ENCODE results near the gene ACTR1A.
"Not testable (repeated sequence)": the region's sequence is repeated elsewhere in the genome, so short reads cannot be mapped to it uniquely, and the experiment has no call there.

Gene ACTR1A

GRCh38 chr10:102514487-102515311 lies 12.2 kb upstream of the ACTR1A start:
- no peak for DNase-seq

GRCh38 chr10:102511583-102512274 lies 9.2 kb upstream of the ACTR1A start:
- DNase-seq, result no peak

DNA sequence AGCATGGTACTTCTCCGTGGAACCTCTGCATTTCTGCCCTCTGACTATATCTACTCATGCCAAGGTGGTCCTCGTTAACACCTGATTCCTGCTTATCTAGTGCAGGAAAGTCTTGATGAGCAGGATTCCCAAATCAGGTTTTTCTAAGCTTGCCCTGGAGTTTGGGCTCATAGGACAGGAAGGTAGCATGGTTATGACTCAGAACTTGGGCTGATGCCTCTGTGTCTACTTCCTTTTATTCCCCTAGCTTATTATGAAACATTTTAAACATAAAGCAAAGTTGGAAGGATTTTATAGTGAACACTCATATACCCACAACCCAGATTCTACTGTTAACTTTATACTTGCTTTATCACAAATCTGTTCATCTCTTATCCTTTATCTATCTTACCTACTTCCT lies 6.9 kb upstream of the ACTR1A start:
- DNase-seq, result no peak

DNA sequence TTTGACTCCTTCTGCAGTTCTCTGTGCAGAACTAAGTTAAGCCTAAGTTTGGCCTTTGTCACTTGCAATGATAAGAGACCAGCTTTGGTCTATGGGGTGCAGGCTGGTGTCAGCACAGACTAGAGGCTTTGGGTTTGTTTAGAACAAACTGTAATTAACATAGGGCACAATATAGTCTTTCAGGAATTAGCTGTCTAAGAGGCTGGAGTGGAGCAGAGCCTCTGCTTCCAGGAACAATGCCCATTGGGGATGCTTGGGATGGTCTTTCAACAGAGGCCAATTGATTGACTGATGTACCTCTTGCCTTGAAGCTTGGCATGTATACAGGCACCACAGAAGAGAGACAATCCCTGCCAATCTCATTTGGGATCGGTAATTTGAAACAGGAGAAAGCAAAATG lies 6.0 kb upstream of the ACTR1A start:
- DNase-seq, result no peak

DNA sequence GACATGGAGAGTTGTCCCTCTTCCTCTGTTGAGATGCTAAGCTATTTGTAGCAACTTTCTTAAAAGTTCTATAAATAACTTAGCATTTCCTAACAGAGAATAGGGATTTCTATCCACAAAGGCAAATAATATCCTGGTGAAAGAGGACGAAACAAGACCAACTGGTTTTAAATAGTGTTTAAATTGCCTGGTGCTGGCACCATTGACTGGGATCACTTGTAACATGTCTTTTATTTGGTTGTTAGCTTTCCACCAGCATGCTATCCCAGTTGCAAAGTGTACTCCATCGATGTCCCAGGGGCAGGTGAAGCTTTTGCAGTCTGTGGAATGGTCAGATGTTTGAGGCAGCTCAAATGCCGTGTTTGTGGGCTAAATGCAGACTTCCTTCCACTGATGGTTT lies 5.0 kb upstream of the ACTR1A start:
- DNase-seq, result no peak

DNA sequence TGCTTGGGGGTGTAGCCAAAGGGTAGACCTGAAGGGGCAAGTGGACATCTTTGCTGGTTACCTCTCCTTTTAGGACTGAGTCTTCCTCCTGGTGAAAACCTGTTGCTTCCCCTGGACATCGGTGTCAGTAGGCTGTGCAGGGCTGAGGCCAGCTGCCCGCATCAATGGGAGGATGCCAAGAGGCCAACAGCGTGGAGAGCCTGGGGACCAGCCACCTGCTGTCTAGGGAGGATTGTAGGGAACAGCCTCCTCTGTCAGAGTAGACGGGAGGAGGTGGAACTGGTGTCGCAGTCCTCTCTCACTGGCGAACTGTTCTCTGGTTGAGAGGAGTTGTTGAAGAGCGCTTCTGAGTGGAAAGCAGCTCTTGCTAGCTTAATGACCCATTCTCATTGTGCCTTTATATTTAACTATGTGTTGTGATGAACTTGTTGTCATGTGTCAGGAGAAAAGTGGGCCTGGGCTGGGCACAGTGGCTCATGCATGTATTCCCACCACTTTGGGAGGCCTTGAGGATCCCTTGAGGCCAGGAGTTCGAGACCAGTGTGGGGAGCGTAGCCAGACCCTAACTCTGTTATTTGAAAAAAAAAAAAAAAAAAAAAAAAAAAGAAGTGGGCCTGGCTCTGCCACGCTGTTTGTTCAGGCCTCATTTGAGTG lies 3.1 kb upstream of the ACTR1A start:
- DNase-seq, result no peak

- DNase-seq, result no peak
Observed at GRCh38 chr10:102504976-102505300, 2.4 kb upstream of the ACTR1A start.

GRCh38 chr10:102504179-102504975 lies 1.9 kb upstream of the ACTR1A start:
- no peak for DNase-seq

- DNase-seq, result peak; percentile 99
Observed at GRCh38 chr10:102503264-102504178, 1.0 kb upstream of the ACTR1A start, which contains the start of gene SUFU. Gene SUFU (plus strand): TSS chr10:102503972. CDS start chr10:102504153, 181 bp downstream.

GRCh38 chr10:102502029-102502336 lies 529 bp downstream of the ACTR1A start:
- DNase-seq, result peak; percentile 97

DNA sequence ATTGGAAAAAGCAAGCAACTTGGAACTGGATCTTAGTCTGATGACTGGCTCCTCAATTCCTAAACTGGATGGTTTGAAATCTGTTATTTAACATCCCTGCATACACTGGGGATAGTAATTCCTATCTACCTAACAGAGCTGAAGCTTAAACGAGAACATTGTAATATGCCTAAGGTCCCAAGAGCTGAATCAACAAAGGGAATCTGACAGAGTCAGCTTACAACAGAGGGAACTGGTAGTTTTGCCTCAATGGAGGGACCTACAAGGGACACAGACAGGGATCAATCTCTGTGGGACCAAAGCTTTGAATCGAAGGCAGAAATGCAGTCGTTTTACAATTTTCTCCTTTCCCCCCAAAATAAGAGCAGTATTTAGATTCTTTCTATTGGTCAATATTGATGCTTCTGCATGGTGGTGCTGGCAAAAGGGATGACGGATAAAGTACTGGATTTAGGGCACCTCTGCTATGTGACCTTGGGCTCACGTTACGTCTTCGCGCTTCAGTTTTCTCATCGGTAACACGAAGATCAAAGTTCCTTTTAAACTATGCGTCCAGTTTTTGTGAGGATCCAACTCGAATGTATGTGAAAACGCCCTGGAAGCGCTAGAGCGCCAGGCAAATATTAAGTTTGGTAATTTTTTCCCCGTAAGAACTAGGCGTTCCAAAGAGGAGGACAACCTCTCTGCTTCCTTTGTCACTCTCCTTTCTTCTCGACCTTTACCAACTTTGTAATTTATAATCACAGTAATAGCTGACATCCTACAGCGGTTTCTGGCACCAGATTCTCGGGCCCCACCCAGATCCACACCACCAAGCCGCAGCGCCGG lies 1.1 kb downstream of the ACTR1A start:
- no peak for DNase-seq

- DNase-seq, result not testable (repeated sequence)
Observed at GRCh38 chr10:102500686-102501085, 1.8 kb downstream of the ACTR1A start.

DNA sequence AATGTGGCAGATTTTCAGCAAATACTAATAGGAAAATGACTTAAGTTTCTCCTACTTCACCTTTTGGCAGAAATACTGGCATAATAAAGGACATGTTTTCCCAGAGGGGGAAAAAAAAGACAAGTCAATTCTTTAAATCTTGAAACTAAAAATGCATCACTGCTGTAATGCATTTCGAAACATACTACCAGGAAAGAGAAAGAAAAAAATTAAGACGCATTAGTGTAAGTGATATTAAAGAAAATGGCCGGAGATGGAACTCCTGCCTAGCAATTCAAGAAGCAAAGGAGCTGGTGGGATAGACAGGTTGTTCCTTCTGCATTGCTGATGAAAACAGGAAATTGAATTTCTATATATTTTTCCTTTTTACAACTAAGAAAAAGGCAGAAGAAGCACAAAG lies 3.2 kb downstream of the ACTR1A start:
- no peak for DNase-seq

- DNase-seq, result no peak
Observed at GRCh38 chr10:102497545-102497944, 5.0 kb downstream of the ACTR1A start.

DNA sequence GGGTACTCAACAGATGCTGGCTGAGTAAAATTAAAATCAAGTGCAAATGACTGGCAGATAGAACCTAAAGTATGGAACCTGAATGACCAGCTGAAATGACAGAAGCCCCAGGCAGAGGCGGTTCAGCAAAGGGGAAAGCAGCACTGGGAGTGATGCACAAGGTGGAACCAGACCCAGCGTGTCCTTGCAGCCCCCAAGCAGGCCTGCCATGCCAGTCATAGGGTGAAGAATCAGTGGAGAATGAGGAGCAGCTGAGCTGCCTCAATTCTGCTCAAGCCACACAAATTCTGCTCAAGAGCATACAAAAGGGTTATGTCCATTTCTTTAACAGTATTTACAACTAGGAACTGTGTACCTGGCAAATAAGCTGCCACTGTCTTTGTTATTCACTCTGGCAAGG lies 8.7 kb downstream of the ACTR1A start:
- DNase-seq, result no peak

- DNase-seq, result no peak
Observed at GRCh38 chr10:102492983-102493382, 9.5 kb downstream of the ACTR1A start.

DNA sequence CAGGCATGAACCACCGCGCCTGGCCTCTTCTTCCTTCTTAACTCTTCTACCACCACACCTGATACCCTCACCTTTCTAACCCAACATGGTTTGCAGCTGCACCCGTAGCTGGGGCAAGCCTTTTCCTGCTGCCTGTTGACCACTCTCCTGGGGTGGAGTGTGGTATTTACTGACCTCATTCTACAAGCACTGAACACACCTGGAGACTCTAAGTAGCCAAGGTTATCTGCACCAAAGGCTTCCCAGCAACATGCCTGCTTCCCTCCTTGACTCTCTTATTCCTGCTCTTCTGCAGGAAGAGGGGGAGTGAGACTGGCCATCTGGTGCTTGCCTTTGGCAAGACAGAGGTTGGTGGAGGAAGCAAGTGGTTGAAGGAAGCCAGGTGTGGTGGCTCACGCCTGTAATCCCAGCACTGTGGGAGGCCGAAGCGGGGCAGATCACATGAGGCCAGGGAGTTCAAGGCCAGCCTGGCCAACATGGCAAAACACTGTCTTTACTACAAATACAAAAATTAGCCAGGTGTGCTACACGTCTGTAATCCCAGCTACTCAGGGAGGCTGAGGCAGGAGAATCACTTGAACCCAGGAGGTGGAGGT lies 10.1 kb downstream of the ACTR1A start:
- DNase-seq, result no peak

GRCh38 chr10:102491136-102491535 lies 11.4 kb downstream of the ACTR1A start:
- no peak for DNase-seq

DNA sequence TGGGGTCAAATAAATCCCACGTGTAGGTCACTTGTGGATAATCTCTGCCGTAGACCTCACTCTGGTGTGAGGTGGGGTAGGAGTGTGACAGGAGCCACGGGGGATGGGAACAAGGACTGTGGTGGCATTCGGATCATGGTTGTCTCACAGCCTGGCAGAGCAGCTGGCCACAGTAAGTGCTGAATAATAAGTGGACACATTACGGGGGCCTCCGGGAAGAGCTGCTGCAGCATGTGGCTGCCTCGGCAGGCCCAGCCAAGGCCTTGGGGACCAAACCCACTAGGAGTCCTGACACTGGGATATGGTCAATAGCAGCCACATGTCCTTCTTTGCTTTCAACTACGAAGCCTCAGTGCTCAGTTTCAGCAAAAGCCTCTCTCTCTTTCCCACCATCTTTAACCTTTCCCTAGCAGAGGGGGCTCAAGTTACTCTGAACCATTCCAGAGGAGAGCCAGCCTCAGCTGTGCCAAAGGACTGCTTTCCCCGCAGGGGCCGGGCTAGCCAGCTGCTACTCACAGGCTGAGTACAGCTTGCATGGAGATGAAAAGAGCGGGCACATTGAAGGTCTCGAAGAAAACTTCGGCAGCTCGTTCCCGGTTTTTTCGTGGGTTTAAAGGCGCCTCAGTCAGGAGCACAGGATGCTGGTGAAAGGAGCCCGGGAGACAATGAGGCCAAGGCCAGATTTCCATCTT lies 17.3 kb downstream of the ACTR1A start:
- DNase-seq, result no peak

- no peak for DNase-seq
Observed at GRCh38 chr10:102484021-102484420, 18.5 kb downstream of the ACTR1A start.

Data from NCI-H1694 (cell line).